MM.1S (cell line): ENCODE results near the gene ERMAP.

Source experiments
- DNase-seq: peaks from one replicate; pipeline ENCODE4 v3.0.0-alpha.2; 2015
- H2AFZ ChIP-seq: fragments of 300-600 bp; sonication (generic); 2 replicates; pipeline ENCODE4 v1.6.0; 2016; ENCODE audit warnings: antibody characterized with exemption, low read length
- H3F3A ChIP-seq: fragments of 300-600 bp; sonication (generic); 2 replicates; pipeline ENCODE4 v1.6.1; 2016; ENCODE audit warnings: mild to moderate bottlenecking, antibody characterized with exemption, low read length, moderate library complexity, mixed read lengths; ENCODE audit not compliant: insufficient read depth
- H3K27ac ChIP-seq: fragments of 300-600 bp; sonication (generic); 2 replicates; pipeline ENCODE4 v1.5.1; 2016; ENCODE audit warnings: mild to moderate bottlenecking, low read length
- H3K27me3 ChIP-seq: fragments of 300-600 bp; sonication (generic); replicated peaks from 2 replicates; pipeline ENCODE4 v1.6.0; 2016; ENCODE audit warnings: low read length; ENCODE audit not compliant: insufficient read depth
- H3K36me3 ChIP-seq: fragments of 300-600 bp; sonication (generic); replicated peaks from 2 replicates; pipeline ENCODE4 v1.6.1; 2016; ENCODE audit warnings: mild to moderate bottlenecking, low read length, mixed read lengths; ENCODE audit not compliant: insufficient read depth
- H3K4me1 ChIP-seq: fragments of 300-600 bp; sonication (generic); 2 replicates; pipeline ENCODE4 v1.6.1; 2016; ENCODE audit warnings: low read length, mixed read lengths
- H3K4me2 ChIP-seq: fragments of 300-600 bp; sonication (generic); 2 replicates; pipeline ENCODE4 v1.6.0; 2016; ENCODE audit warnings: low read depth, low read length
- H3K4me3 ChIP-seq: fragments of 300-600 bp; sonication (generic); 2 replicates; pipeline ENCODE4 v1.5.1; 2016; ENCODE audit warnings: low read length, mixed read lengths
- H3K79me2 ChIP-seq: fragments of 300-600 bp; sonication (generic); 2 replicates; pipeline ENCODE4 v1.6.1; 2016; ENCODE audit warnings: mixed run types, low read length, mixed read lengths
- H3K9ac ChIP-seq: fragments of 300-600 bp; sonication (generic); 2 replicates; pipeline ENCODE4 v1.6.1; 2016; ENCODE audit warnings: low read length, mixed read lengths
- H3K9me2 ChIP-seq: fragments of 300-600 bp; sonication (generic); replicated peaks from 2 replicates; pipeline ENCODE4 v1.6.1; 2016; ENCODE audit warnings: mild to moderate bottlenecking, low read length, mixed read lengths; ENCODE audit not compliant: insufficient read depth
- H3K9me3 ChIP-seq: fragments of 300-600 bp; sonication (generic); replicated peaks from 2 replicates; pipeline ENCODE4 v1.6.1; 2016; ENCODE audit warnings: mild to moderate bottlenecking, low read length, mixed read lengths; ENCODE audit not compliant: insufficient read depth
- H4K20me1 ChIP-seq: fragments of 300-600 bp; sonication (generic); 2 replicates; pipeline ENCODE4 v1.6.1; 2016; ENCODE audit warnings: mild to moderate bottlenecking, low read length, moderate library complexity, mixed read lengths; ENCODE audit not compliant: insufficient read depth
- CTCF ChIP-seq: fragments of 300-600 bp; sonication (generic); IDR thresholded peaks from 2 replicates; pipeline ENCODE4 v1.5.1; 2016; ENCODE audit warnings: antibody characterized with exemption, low read length, mixed read lengths
- EZH2 ChIP-seq: fragments of 300-600 bp; sonication (generic); optimal IDR thresholded peaks from 2 replicates; pipeline ENCODE3; 2017; ENCODE audit warnings: low read depth, mild to moderate bottlenecking, antibody characterized with exemption, low read length, mixed read lengths
- EZH2phosphoT487 ChIP-seq: fragments of 300-600 bp; sonication (generic); IDR thresholded peaks from 2 replicates; pipeline ENCODE4 v1.6.1; 2018; ENCODE audit warnings: antibody characterized with exemption, low read length

Gene ERMAP

GRCh38 chr1:42847111-42847595 lies 30.2 kb downstream of the ERMAP start:
- no peak overlapping the region for H3K27ac ChIP-seq
- H3K9ac ChIP-seq, result peak overlapping the region; percentile 88
- no peak for DNase-seq
- H3K9me2 ChIP-seq, result no peaks in the 10 kb centered on the region
- H3K27me3 ChIP-seq, result no peaks in the 10 kb centered on the region
- H2AFZ ChIP-seq, result peak overlapping the region; percentile 95
- H3K4me1 ChIP-seq, result peaks cover 15% of the 10 kb centered on the region; the same call in 1 of the 2 replicates
- peak overlapping the region; percentile 87 for H3K4me2 ChIP-seq
- H3K4me3 ChIP-seq, result peak overlapping the region; percentile 99
- H3F3A ChIP-seq, result no peaks in the 10 kb centered on the region
- TF ChIP-seq CTCF (no peak), EZH2phosphoT487 (no peak), EZH2 (no peak)
- no peaks in the 10 kb centered on the region for H4K20me1 ChIP-seq
- H3K36me3 ChIP-seq, result no peaks in the 10 kb centered on the region
- peaks cover 17% of the 10 kb centered on the region for H3K79me2 ChIP-seq
- H3K9me3 ChIP-seq, result no peaks in the 10 kb centered on the region

- H3K36me3 ChIP-seq, result no peaks in the 10 kb centered on the region
- peaks cover 17% of the 10 kb centered on the region for H3K79me2 ChIP-seq
- TF ChIP-seq EZH2 (no peak), CTCF (no peak), EZH2phosphoT487 (no peak)
- no peaks in the 10 kb centered on the region for H3K9me2 ChIP-seq
- H3K4me3 ChIP-seq, result peak overlapping the region; percentile 99
- H3K27me3 ChIP-seq, result no peaks in the 10 kb centered on the region
- H4K20me1 ChIP-seq, result no peaks in the 10 kb centered on the region
- H3K4me2 ChIP-seq, result peak overlapping the region; percentile 87
- no peak overlapping the region for H3K9ac ChIP-seq
- no peak overlapping the region for H3K27ac ChIP-seq
- DNase-seq, result no peak
- H3K9me3 ChIP-seq, result no peaks in the 10 kb centered on the region
- H3F3A ChIP-seq, result no peaks in the 10 kb centered on the region
- H2AFZ ChIP-seq, result no peak overlapping the region
- peaks cover 15% of the 10 kb centered on the region; the same call in 1 of the 2 replicates for H3K4me1 ChIP-seq
Observed at GRCh38 chr1:42847721-42848460, 31.0 kb downstream of the ERMAP start.

- TF ChIP-seq EZH2 (no peak), EZH2phosphoT487 (no peak), CTCF (no peak)
- Histone ChIP-seq H4K20me1 (no peaks in the 10 kb centered on the region), H3K4me1 (peaks cover 15% of the 10 kb centered on the region; the same call in 1 of the 2 replicates), H3K9me2 (no peaks in the 10 kb centered on the region), H3F3A (no peaks in the 10 kb centered on the region), H3K79me2 (peaks cover 17% of the 10 kb centered on the region), H2AFZ (no peak overlapping the region), H3K9ac (no peak overlapping the region), H3K9me3 (no peaks in the 10 kb centered on the region), H3K4me2 (no peak overlapping the region), H3K36me3 (no peaks in the 10 kb centered on the region), H3K4me3 (no peak overlapping the region), H3K27ac (no peak overlapping the region), H3K27me3 (no peaks in the 10 kb centered on the region)
- no peak for DNase-seq
Observed at GRCh38 chr1:42848823-42849537, 32.1 kb downstream of the ERMAP start.
